Breast epithelium (tissue), 4 donors: ENCODE measurements around the gene TJAP1. TPM values are rescaled to one million over a fixed set of nuclear protein-coding genes. Genes with fewer than 3 reads are reported as not detected.
A peak's percentile ranks its signal among the peaks of the same experiment; 100 is the strongest.

Experiments used
- DNase-seq, 2 donors: peaks; one replicate each; pipeline ENCODE4 v3.0.0-alpha.2; 2019; ENCODE audit warnings: low spot score in 2 of 2
- H3K27ac ChIP-seq, 2 donors: fragments of 200-600 bp; sonication (generic) in 1 of 2; one replicate each; pipeline ENCODE4 v1.5.1; 2016 to 2019; ENCODE audit warnings: mild to moderate bottlenecking in 1 of 2
- H3K27me3 ChIP-seq, 2 donors: fragments of 200-600 bp; sonication (generic) in 1 of 2; one replicate each; pipeline versions ENCODE4 v1.5.1 to v1.6.0; 2017 to 2019; ENCODE audit warnings: control low read depth in 1 of 2, mild to moderate bottlenecking in 1 of 2
- H3K36me3 ChIP-seq: fragments of 200-600 bp; one replicate; pipeline ENCODE4 v1.5.1; 2019
- H3K4me1 ChIP-seq, 2 donors: fragments of 200-600 bp; sonication (generic); one replicate each; pipeline ENCODE4 v1.5.1; 2016 to 2019; ENCODE audit warnings: control low read depth in 1 of 2
- H3K4me3 ChIP-seq, 3 donors: fragments of 200-600 bp; sonication (generic); 1 replicate in 2 of 3; 2 replicates in 1 of 3; pipeline ENCODE4 v1.5.1; 2016 to 2019; ENCODE audit warnings: mild to moderate bottlenecking in 3 of 3, moderate library complexity in 2 of 3
- H3K9me3 ChIP-seq, 2 donors: fragments of 200-600 bp; sonication (generic) in 1 of 2; one replicate each; pipeline ENCODE4 v1.5.1; 2016 to 2019; ENCODE audit warnings: control low read depth in 1 of 2
- POLR2A ChIP-seq: fragments of 450-650 bp; IDR thresholded peaks from one replicate; pipeline ENCODE4 v1.6.1; 2016; ENCODE audit warnings: antibody characterized with exemption, mild to moderate bottlenecking, moderate library complexity
- POLR2AphosphoS5 ChIP-seq, 3 donors: sonication (generic); formaldehyde crosslinking; IDR thresholded peaks; one replicate each; pipeline ENCODE4 v1.6.1; 2017; ENCODE audit warnings: antibody characterized with exemption in 3 of 3
- intact Hi-C: fragments of 100-400 bp; cut with DNase I; formaldehyde crosslinking; loops from one replicate; pipeline ENCODE4 v1.15.1; 2023; ENCODE audit warnings: low total_unique reads
- total RNA-seq, 3 donors: library from RNA; depleted of rRNA; stranded (reverse); fragments of >200 nt; gene quantifications; one replicate each; pipeline ENCODE4 v1.1.0, GENCODE V29; 2016
- TF ChIP-seq, protein P1 (sequence below), 3 donors: fragments of 450-650 bp; IDR thresholded peaks; one replicate each; pipeline ENCODE4 v1.5.1; 2016 to 2017; ENCODE audit warnings: antibody characterized with exemption in 3 of 3, mild to moderate bottlenecking in 3 of 3, moderate library complexity in 3 of 3

TJAP1 gene
- total RNA-seq, 3 donors from 2014 or later: 18.6 to 21.8 (median 21.3) TPM

DNA sequence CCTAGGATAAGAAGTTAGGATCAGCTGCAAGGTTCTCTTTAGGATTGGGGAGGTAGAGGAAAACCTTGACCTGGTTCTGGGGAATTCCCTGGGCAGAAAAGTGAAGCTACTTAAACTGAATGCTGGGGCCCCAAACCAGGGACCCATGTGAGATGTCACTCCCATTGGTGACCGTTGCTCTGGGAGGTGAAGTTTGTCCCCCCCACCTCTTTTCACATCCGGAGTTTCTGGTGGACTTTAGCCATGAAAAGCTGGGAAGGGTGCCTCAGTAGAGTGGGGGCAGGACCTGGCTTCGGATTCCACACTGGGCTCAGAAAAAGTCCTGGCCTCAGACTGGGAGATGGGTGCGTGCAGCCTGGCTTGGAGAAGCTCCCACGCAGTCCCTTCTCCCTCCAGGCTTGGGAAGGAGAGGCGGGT, 13.2 kb downstream of the TJAP1 start:
- Histone ChIP-seq H3K27ac (no peak overlapping the region), H3K36me3 (no peaks in the 10 kb centered on the region), H3K4me1 (peaks cover 10 to 12% of the 10 kb centered on the region in 2 donors), H3K27me3 (no peaks in the 10 kb centered on the region), H3K4me3 (no peak overlapping the region), H3K9me3 (no peaks in the 10 kb centered on the region)
- DNase-seq: no peak
- intact Hi-C loops: no loop called here
- TF ChIP-seq POLR2A: no peak
- TF ChIP-seq, protein P1, sequence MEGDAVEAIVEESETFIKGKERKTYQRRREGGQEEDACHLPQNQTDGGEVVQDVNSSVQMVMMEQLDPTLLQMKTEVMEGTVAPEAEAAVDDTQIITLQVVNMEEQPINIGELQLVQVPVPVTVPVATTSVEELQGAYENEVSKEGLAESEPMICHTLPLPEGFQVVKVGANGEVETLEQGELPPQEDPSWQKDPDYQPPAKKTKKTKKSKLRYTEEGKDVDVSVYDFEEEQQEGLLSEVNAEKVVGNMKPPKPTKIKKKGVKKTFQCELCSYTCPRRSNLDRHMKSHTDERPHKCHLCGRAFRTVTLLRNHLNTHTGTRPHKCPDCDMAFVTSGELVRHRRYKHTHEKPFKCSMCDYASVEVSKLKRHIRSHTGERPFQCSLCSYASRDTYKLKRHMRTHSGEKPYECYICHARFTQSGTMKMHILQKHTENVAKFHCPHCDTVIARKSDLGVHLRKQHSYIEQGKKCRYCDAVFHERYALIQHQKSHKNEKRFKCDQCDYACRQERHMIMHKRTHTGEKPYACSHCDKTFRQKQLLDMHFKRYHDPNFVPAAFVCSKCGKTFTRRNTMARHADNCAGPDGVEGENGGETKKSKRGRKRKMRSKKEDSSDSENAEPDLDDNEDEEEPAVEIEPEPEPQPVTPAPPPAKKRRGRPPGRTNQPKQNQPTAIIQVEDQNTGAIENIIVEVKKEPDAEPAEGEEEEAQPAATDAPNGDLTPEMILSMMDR (IDR thresholded peaks at IDR 0.05): no peak
- TF ChIP-seq POLR2AphosphoS5 (IDR thresholded peaks at IDR 0.05): no peak

- H3K4me1 ChIP-seq: peaks cover 12 to 15% of the 10 kb centered on the region in 2 donors
- peak overlapping the region in 1 of 3 donors; percentile 0 for H3K4me3 ChIP-seq
- intact Hi-C loops: no loop called here
- TF ChIP-seq POLR2A: no peak
- TF ChIP-seq, protein P1 (IDR thresholded peaks at IDR 0.05): no peak
- no peak for TF ChIP-seq POLR2AphosphoS5 (IDR thresholded peaks at IDR 0.05)
- no peaks in the 10 kb centered on the region for H3K9me3 ChIP-seq
- peak overlapping the region; percentile 45 to 64 for H3K27ac ChIP-seq
- no peaks in the 10 kb centered on the region for H3K27me3 ChIP-seq
- DNase-seq: peak; percentile 74 to 76
- H3K36me3 ChIP-seq: no peaks in the 10 kb centered on the region
Measured at GRCh38 chr6:43491750-43492661, 14.6 kb downstream of the TJAP1 start.

DNA sequence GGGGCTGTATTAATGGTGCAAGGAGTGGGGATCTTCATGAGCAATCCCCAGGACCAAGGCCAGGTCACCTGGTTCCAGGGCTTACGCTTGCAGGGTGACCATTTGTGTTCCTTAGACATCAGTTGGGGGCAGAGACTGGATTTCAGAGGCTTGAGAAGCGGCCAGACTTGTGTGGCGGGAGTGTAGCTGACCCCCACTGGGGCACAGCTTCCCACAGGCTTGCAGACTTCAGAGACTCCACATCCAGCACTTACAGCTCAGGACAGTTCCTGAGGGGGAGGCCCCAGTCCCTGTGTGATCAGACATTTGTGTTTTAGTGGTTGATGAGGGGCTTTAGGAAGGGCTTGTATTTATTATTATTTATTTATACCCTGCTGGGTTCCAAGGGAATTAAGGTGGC, 15.3 kb downstream of the TJAP1 start:
- TF ChIP-seq POLR2A (no peak), POLR2AphosphoS5 (IDR thresholded peaks at IDR 0.05) (no peak)
- TF ChIP-seq, protein P1 (IDR thresholded peaks at IDR 0.05): no peak
- Histone ChIP-seq H3K27ac (peak overlapping the region; percentile 45 to 64), H3K9me3 (no peaks in the 10 kb centered on the region), H3K4me3 (peak overlapping the region in 1 of 3 donors; percentile 0), H3K4me1 (peaks cover 12 to 15% of the 10 kb centered on the region in 2 donors), H3K27me3 (no peaks in the 10 kb centered on the region), H3K36me3 (no peaks in the 10 kb centered on the region)
- intact Hi-C loops: no loop called here
- no peak for DNase-seq

DNA sequence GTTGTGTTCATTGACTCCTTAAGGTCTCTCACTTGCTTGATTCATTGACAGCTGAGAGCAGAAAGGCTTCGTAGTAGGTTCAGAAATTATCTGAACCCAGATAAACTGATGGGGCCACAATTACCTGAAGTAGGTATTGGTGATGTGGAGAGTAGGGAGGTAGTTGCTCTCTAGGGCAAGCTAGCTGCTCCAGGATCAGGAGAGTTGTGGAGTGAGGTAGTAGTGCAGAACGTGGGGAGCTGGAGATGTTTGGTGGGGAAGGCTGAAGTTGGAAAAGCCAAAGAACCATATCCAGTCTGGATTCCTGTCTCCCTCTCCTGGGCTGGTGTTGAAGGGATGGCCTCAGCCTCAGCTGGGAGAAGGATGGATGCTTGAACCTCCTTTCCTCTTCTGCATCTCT, 15.9 kb downstream of the TJAP1 start:
- intact Hi-C loops: no loop called here
- TF ChIP-seq POLR2A: no peak
- TF ChIP-seq, protein P1 (IDR thresholded peaks at IDR 0.05): no peak
- TF ChIP-seq POLR2AphosphoS5 (IDR thresholded peaks at IDR 0.05): no peak
- H3K4me1 ChIP-seq: peaks cover 12 to 15% of the 10 kb centered on the region in 2 donors
- no peaks in the 10 kb centered on the region for H3K27me3 ChIP-seq
- H3K27ac ChIP-seq: peak overlapping the region; percentile 40 to 64
- no peak overlapping the region for H3K4me3 ChIP-seq
- H3K36me3 ChIP-seq: no peaks in the 10 kb centered on the region
- H3K9me3 ChIP-seq: no peaks in the 10 kb centered on the region
- DNase-seq: no peak

DNA sequence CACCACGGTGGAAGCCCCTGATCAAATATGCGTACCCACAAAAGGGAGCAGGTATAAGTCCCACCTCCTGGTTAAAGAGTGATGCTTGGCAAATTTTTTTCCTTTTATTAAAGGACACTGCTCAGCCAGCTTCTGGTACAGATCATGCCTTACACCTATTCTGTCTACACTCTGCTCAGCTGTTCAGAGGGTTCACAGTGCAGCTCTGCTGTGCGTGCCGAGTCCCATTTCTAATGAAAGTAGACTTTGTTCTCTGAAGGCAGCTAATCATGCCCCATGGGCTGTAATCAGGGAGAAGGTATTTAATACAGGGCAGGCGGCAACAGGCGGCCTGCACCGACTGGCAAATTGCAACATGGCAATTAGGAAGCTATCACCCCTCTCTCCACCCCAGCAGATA, 16.5 kb downstream of the TJAP1 start:
- Histone ChIP-seq H3K4me1 (peaks cover 12 to 15% of the 10 kb centered on the region in 2 donors), H3K36me3 (no peaks in the 10 kb centered on the region), H3K27me3 (no peaks in the 10 kb centered on the region), H3K27ac (peak overlapping the region; percentile 40 to 64), H3K9me3 (no peaks in the 10 kb centered on the region), H3K4me3 (no peak overlapping the region)
- TF ChIP-seq POLR2AphosphoS5 (IDR thresholded peaks at IDR 0.05) (no peak), POLR2A (no peak)
- TF ChIP-seq, protein P1 (IDR thresholded peaks at IDR 0.05): no peak
- no peak for DNase-seq
- intact Hi-C loops: no loop called here
